B cell (primary cell): Measurements from ENCODE around the gene TIMM10. TPM values are rescaled to one million over a fixed set of nuclear protein-coding genes. Genes with fewer than 3 reads are reported as not detected.

Source experiments
- ATAC-seq: fragments of 200-7000 bp; cut with Tn5 transposase; one replicate; pipeline ENCODE4 v1.10.0; 2021; ENCODE audit warnings: low read depth, mild to moderate bottlenecking, moderate number of reproducible peaks, moderate library complexity
- CTCF ChIA-PET: fragments of 350-600 bp; sonication (Branson Sonifier 250); formaldehyde crosslinking; loops from one replicate; lab custom pipeline; 2021; ENCODE audit warnings: antibody characterized with exemption, inconsistent platforms; lab: Charles Lee
- POLR2A ChIA-PET: fragments of 350-600 bp; sonication (Branson Sonifier 250); formaldehyde crosslinking; loops from one replicate; lab custom pipeline; 2021; ENCODE audit warnings: antibody characterized with exemption; lab: Charles Lee
- DNase-seq: peaks from one replicate; pipeline ENCODE4 v3.0.0; 2013
- H2AFZ ChIP-seq: 2 replicates; pipeline ENCODE4 v1.6.1; 2012; ENCODE audit warnings: mild to moderate bottlenecking, low read depth, low read length; ENCODE audit not compliant: insufficient read depth, poor library complexity, severe bottlenecking
- H3K27ac ChIP-seq, 2 donors: 1 replicate in 1 of 2; 2 replicates in 1 of 2; pipeline ENCODE4 v1.5.1; 2012 to 2013; ENCODE audit warnings: low read length in 2 of 2, mild to moderate bottlenecking in 2 of 2, moderate library complexity in 1 of 2
- H3K27me3 ChIP-seq, 4 experiments: fragments of 200-600 bp in 1 of 4; sonication (generic) in 1 of 4; replicated peaks in 1 of 4; 1 replicate in 2 of 4; 2 replicates in 2 of 4; pipeline versions ENCODE4 v1.6.1 to v1.7.0; 2013 to 2016; ENCODE audit warnings: low read length in 3 of 4, mild to moderate bottlenecking in 2 of 4, mixed read lengths in 1 of 4, moderate library complexity in 1 of 4; ENCODE audit not compliant: insufficient read depth in 4 of 4, control insufficient read depth in 3 of 4; ENCODE audit errors: control extremely low read depth in 1 of 4
- H3K36me3 ChIP-seq, 2 experiments: replicated peaks in 1 of 2; 1 replicate in 1 of 2; 2 replicates in 1 of 2; pipeline versions ENCODE4 v1.6.1 to v1.7.1; 2013; ENCODE audit warnings: low read length in 1 of 2; ENCODE audit not compliant: insufficient read depth in 2 of 2, control insufficient read depth in 1 of 2; ENCODE audit errors: control extremely low read depth in 1 of 2, extremely low read depth in 1 of 2
- H3K4me1 ChIP-seq, 2 donors: fragments of 200-600 bp in 1 of 2; sonication (generic) in 1 of 2; 1 replicate in 1 of 2; 2 replicates in 1 of 2; pipeline versions ENCODE4 v1.5.1 to v1.6.1; 2013 to 2017; ENCODE audit warnings: low read length in 2 of 2; ENCODE audit not compliant: control insufficient read depth in 2 of 2, insufficient read depth in 2 of 2
- H3K4me2 ChIP-seq: replicated peaks from 2 replicates; pipeline ENCODE3; 2012; ENCODE audit warnings: mild to moderate bottlenecking, low read depth, low read length; ENCODE audit not compliant: poor library complexity, severe bottlenecking
- H3K4me3 ChIP-seq, 5 experiments: fragments of 200-600 bp in 1 of 5; sonication (generic) in 1 of 5; 1 replicate in 3 of 5; 2 replicates in 2 of 5; pipeline versions ENCODE4 v1.5.1 to v1.7.0; 2011 to 2016; ENCODE audit warnings: low read length in 4 of 5, mild to moderate bottlenecking in 4 of 5, low read depth in 2 of 5, control low read depth in 1 of 5, moderate library complexity in 1 of 5; ENCODE audit not compliant: insufficient read depth in 1 of 5; ENCODE audit errors: control extremely low read depth in 1 of 5, extremely low read depth in 1 of 5
- H3K79me2 ChIP-seq: fragments of 200-600 bp; sonication (generic); one replicate; pipeline ENCODE4 v1.6.0; 2016; ENCODE audit warnings: low read length; ENCODE audit not compliant: control insufficient read depth, insufficient read depth
- H3K9ac ChIP-seq: fragments of 200-600 bp; sonication (generic); 2 replicates; pipeline ENCODE4 v1.6.1; 2017; ENCODE audit warnings: mild to moderate bottlenecking, low read length, moderate library complexity
- H3K9me3 ChIP-seq, 3 donors: one replicate each; pipeline versions ENCODE4 v1.6.1 to v1.7.1; 2013; ENCODE audit warnings: low read length in 2 of 3; ENCODE audit not compliant: control insufficient read depth in 2 of 3, insufficient read depth in 1 of 3; ENCODE audit errors: control extremely low read depth in 1 of 3
- H4K20me1 ChIP-seq: 2 replicates; pipeline ENCODE4 v1.6.0; 2012; ENCODE audit warnings: mild to moderate bottlenecking, low read length; ENCODE audit not compliant: insufficient read depth, control insufficient read depth, poor library complexity, severe bottlenecking
- H3K27ac Mint-ChIP-seq: one replicate; pipeline ENCODE4 v1.8.0; 2021; ENCODE audit warnings: mixed read lengths
- H3K27me3 Mint-ChIP-seq: one replicate; pipeline ENCODE4 v1.8.0; 2021; ENCODE audit warnings: mixed read lengths
- H3K4me1 Mint-ChIP-seq: one replicate; pipeline ENCODE4 v1.8.0; 2021; ENCODE audit warnings: mixed read lengths
- H3K4me3 Mint-ChIP-seq: one replicate; pipeline ENCODE4 v1.8.0; 2021; ENCODE audit warnings: mixed read lengths
- H3K9me3 Mint-ChIP-seq: one replicate; pipeline ENCODE4 v1.8.0; 2022; ENCODE audit warnings: mixed read lengths; ENCODE audit not compliant: insufficient read depth
- CTCF ChIP-seq: fragments of 200-600 bp; IDR thresholded peaks from one replicate; pipeline ENCODE4 v1.8.0; 2022; ENCODE audit warnings: antibody characterized with exemption, mild to moderate bottlenecking
- EZH2 ChIP-seq: IDR thresholded peaks from 2 replicates; pipeline ENCODE4 v1.6.1; 2012; ENCODE audit warnings: borderline replicate concordance, low read depth, mild to moderate bottlenecking, moderate library complexity, low read length; ENCODE audit not compliant: insufficient read depth, poor library complexity, severe bottlenecking
- WGBS: methylation state at CpG from one replicate; pipeline ENCODE4 v1.1.5; 2013; ENCODE audit warnings: missing lambda C conversion rate; ENCODE audit not compliant: insufficient coverage; 5-methylcytosine and 5-hydroxymethylcytosine counted together
- intact Hi-C: fragments of 100-400 bp; cut with micrococcal nuclease; formaldehyde crosslinking; loops from one replicate; pipeline ENCODE4 v1.10.0; 2022
- polyA plus RNA-seq: library from polyadenylated mRNA; depleted of rRNA; stranded (reverse); fragments of >200 nt; gene quantifications from 2 replicates; pipeline ENCODE4 v1.2.3, GENCODE V29; 2012
- total RNA-seq, 2 donors: library from RNA; stranded (reverse); fragments of 120-200 nt in 1 of 2; gene quantifications; 1 replicate in 1 of 2; 2 replicates in 1 of 2; pipeline versions ENCODE4 v1.2.3 to v1.2.4, GENCODE V29; 2013 to 2022

TIMM10 gene
- total and polyA plus RNA-seq, 2 donors (not counting 1 experiment from before 2014, with no cell fraction given) = 36.5 to 39.6 TPM

DNA sequence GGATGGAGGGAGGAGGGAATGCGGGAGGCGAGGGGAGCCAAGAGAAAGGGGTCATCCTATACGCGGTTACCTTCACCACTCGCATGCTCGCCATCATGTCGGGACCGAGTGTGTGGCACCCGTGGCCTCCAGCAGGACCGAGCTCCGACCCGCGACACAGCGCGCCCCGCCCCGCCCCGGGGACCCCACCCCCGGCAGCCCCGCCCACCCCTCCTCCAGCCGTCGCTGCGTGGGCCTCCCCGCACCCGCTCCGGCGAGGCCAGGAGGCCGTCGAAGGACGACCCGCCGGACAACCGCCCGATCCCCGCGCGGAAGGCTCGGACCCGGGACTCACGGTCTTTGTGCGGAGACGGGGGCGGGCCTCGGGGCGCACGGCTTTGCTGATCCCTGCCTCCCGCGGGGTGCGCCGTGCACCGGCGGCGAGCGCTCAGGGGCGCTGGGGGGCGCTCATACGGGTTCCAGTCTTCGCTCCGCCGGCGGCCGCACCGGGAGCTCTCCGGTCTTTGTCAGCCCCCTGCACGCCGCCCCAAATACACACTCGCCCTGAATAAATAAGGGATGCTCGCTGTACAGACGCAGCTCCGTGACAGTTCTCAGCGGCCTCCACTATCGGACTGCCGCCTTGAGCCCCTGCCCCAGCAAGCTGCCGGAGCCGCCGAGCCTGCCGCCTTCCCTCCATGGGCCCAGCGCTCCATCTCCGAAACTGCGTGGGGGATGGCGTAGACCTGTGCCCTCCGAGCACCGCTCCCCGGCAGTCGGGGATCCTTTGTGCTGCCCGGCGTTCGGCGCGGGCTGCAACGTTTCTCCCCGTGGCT is 37.2 kb upstream of the TIMM10 start, which contains the start of gene UBE2L6:
TSS of gene UBE2L6 (minus strand) at position 158 of the 815 bp plus-strand sequence. CDS start at position 97, 61 bp downstream.
- Histone ChIP-seq H3K27me3 (no peaks in the 10 kb centered on the region), H4K20me1 (peaks cover 2% of the 10 kb centered on the region), H3K9me3 (no peaks in the 10 kb centered on the region), H3K79me2 (peaks cover 47% of the 10 kb centered on the region), H3K27ac (peak within 1 kb of the TSS; percentile 83 to 92), H3K9ac (peak within 1 kb of the TSS; percentile 85), H3K4me3 (peak within 1 kb of the TSS; percentile 83 to 99 (median 98)), H3K36me3 (peaks cover 0 to 1% of the 10 kb centered on the region in 2 experiments), H3K4me2 (peak within 1 kb of the TSS; percentile 92), H2AFZ (peak within 1 kb of the TSS; percentile 99), H3K4me1 (peaks cover 18 to 26% of the 10 kb centered on the region in 2 donors)
- TF ChIP-seq CTCF = peak; percentile 95
- TF ChIP-seq EZH2 = no peak
- DNase-seq = peak; percentile 82
- Mint-ChIP-seq H3K4me3 (peak within 1 kb of the TSS; percentile 99), H3K4me1 (peaks cover 36% of the 10 kb centered on the region), H3K9me3 (no peaks in the 10 kb centered on the region), H3K27me3 (no peaks in the 10 kb centered on the region), H3K27ac (peak within 1 kb of the TSS; percentile 99)
- ChIA-PET CTCF (interaction anchor here (0.7 to 5.9 kb wide), 24 partner anchors 9 to 1010 kb away, joined by 3 to 86 read pairs (median 4); partner anchors contain the start of genes SELENOH, SLC43A1 and TIMM10), POLR2A (interaction anchor here (0.6 to 1.8 kb wide), 4 partner anchors 16 to 234 kb away, joined by 3 to 5 read pairs (median 3); partner anchors contain the start of gene TIMM10)
- under 1% methylated on average over 73 of the region's 92 CpGs for WGBS
- intact Hi-C loops = loop anchor here (1.0 to 5.0 kb wide), 9 partner anchors 77 to 1010 kb away; partner anchors contain the start of genes LPXN, MED19, SELENOH and SSRP1
- ATAC-seq = peak; percentile 69
